Stomach (tissue), 9 donors: ENCODE measurements around the gene EVPLL. TPM values are rescaled to one million over a fixed set of nuclear protein-coding genes. Genes with fewer than 3 reads are reported as not detected.
"Not testable (repeated sequence)": the region's sequence is repeated elsewhere in the genome, so short reads cannot be mapped to it uniquely, and the experiment has no call there.

Source experiments
- DNase-seq, 2 donors: peaks; one replicate each; pipeline versions ENCODE4 v3.0.0 to v3.0.0-alpha.2; 2013 to 2019
- H3K27ac ChIP-seq, 5 donors: fragments of 200-600 bp in 4 of 5; sonication (generic) in 4 of 5; one replicate each; pipeline ENCODE4 v1.5.1; 2013 to 2019; ENCODE audit warnings: mild to moderate bottlenecking in 1 of 5, moderate library complexity in 1 of 5
- H3K27me3 ChIP-seq, 3 donors: fragments of 200-600 bp; sonication (generic); one replicate each; pipeline ENCODE4 v1.5.1; 2017 to 2019; ENCODE audit warnings: mixed run types in 1 of 3
- H3K36me3 ChIP-seq, 4 donors: fragments of 200-600 bp; sonication (generic); 1 replicate in 3 of 4; 2 replicates in 1 of 4; pipeline ENCODE4 v1.5.1; 2016 to 2019
- H3K4me1 ChIP-seq, 4 donors: fragments of 200-600 bp; sonication (generic); one replicate each; pipeline ENCODE4 v1.5.1; 2016 to 2019
- H3K4me3 ChIP-seq, 4 donors: fragments of 200-600 bp; sonication (generic) in 3 of 4; one replicate each; pipeline ENCODE4 v1.5.1; 2016 to 2019; ENCODE audit warnings: mild to moderate bottlenecking in 1 of 4
- H3K9me3 ChIP-seq, 4 donors: fragments of 200-600 bp; sonication (generic); one replicate each; pipeline ENCODE4 v1.5.1; 2016 to 2019
- WGBS, 5 donors: extraction: QIAGEN DNeasy Blood & Tissue Kit in 3 of 5; methylation state at CpG; one replicate each; pipeline versions ENCODE4 v1.1.5 to v1.1.7; 2013 to 2018; 5-methylcytosine and 5-hydroxymethylcytosine counted together
- intact Hi-C: fragments of 100-400 bp; cut with DNase I; formaldehyde crosslinking; loops from one replicate; pipeline ENCODE4 v1.15.1; 2023; ENCODE audit warnings: low total_unique reads
- polyA plus RNA-seq, 3 donors: library from polyadenylated mRNA; stranded (reverse); fragments of 200-250 nt; gene quantifications; one replicate each; pipeline ENCODE4 v1.2.3, GENCODE V29; 2013
- total RNA-seq, 5 donors: library from RNA; depleted of rRNA; stranded (reverse); fragments of >200 nt; gene quantifications; one replicate each; pipeline versions ENCODE4 v1.1.0 to v1.2.3, GENCODE V29; 2014 to 2016
- donor health status: healthy with polysubstance abuse.
- donor health status: Bipolar disorder and iron deficiency.
- donor health status: healthy.

The EVPLL gene
- total and polyA plus RNA-seq, 8 donors: 0.29 to 8.9 (median 0.45) TPM; not detected in 3

GRCh38 chr17:18403166-18403565, 25.6 kb downstream of the EVPLL start:
- H3K27me3 ChIP-seq, intact Hi-C loops, H3K9me3 ChIP-seq, H3K4me3 ChIP-seq, H3K27ac ChIP-seq, H3K36me3 ChIP-seq, H3K4me1 ChIP-seq: not testable (repeated sequence)
- DNase-seq: peak; percentile 15 to 53
- 3 to 17% (median 10%) methylated on average over 1 to 4 of the region's 5 CpGs for WGBS, 5 donors

GRCh38 chr17:18403604-18404003, 26.0 kb downstream of the EVPLL start:
- H3K9me3 ChIP-seq, H3K27me3 ChIP-seq, H3K27ac ChIP-seq, DNase-seq, H3K4me3 ChIP-seq, intact Hi-C loops, H3K4me1 ChIP-seq, H3K36me3 ChIP-seq: not testable (repeated sequence)
- WGBS, 5 donors: 33 to 40% methylated on average over 2 to 3 of the region's 5 CpGs; no CpG with 5 or more reads in 3 of the 5 donors

- H3K27me3 ChIP-seq, H3K4me3 ChIP-seq, H3K27ac ChIP-seq, H3K9me3 ChIP-seq, H3K36me3 ChIP-seq, intact Hi-C loops: not testable (repeated sequence)
- peak in 1 of 2 donors; percentile 6 for DNase-seq
- H3K4me1 ChIP-seq: peaks cover 0 to 14% (median 2%) of the 10 kb centered on the region in 4 donors
- WGBS, 5 donors: 10 to 29% (median 15%) methylated on average over 3 of the region's 3 CpGs
These were observed 31.3 kb downstream of the EVPLL start for GRCh38 chr17:18408906-18409305.

- H3K4me1 ChIP-seq: peaks cover 0 to 14% (median 2%) of the 10 kb centered on the region in 4 donors
- 14 to 29% (median 18%) methylated on average over 6 of the region's 6 CpGs for WGBS, 5 donors
- intact Hi-C loops: not testable (repeated sequence)
These were observed 31.7 kb downstream of the EVPLL start for GRCh38 chr17:18409321-18409720.

GRCh38 chr17:18410736-18411135, 33.2 kb downstream of the EVPLL start:
- peak overlapping the region in 4 of 5 donors; percentile 31 to 70 (median 50) for H3K27ac ChIP-seq
- peak overlapping the region in 3 of 4 donors; percentile 40 to 52 (median 46) for H3K4me3 ChIP-seq
- WGBS, 5 donors: 7 to 33% (median 15%) methylated on average over 6 to 11 of the region's 11 CpGs

More at GRCh38 chr17:18409321-18409720, 31.7 kb downstream of the EVPLL start:
- H3K9me3 ChIP-seq, H3K27me3 ChIP-seq, H3K27ac ChIP-seq, H3K4me3 ChIP-seq, H3K36me3 ChIP-seq: not testable (repeated sequence)
- DNase-seq: peak in 1 of 2 donors; percentile 21

GRCh38 chr17:18411377-18411864, 33.8 kb downstream of the EVPLL start:
- H3K9me3 ChIP-seq, H3K36me3 ChIP-seq, intact Hi-C loops, H3K27me3 ChIP-seq: not testable (repeated sequence)
- DNase-seq: peak in 1 of 2 donors; percentile 76
- Histone ChIP-seq H3K27ac (peak overlapping the region; percentile 29 to 81 (median 67)), H3K4me1 (peaks cover 0 to 14% (median 2%) of the 10 kb centered on the region in 4 donors), H3K4me3 (peak overlapping the region; percentile 40 to 52 (median 48))
- WGBS, 5 donors: 1 to 2% (median 2%) methylated on average over 20 to 25 of the region's 25 CpGs

More at GRCh38 chr17:18410736-18411135, 33.2 kb downstream of the EVPLL start:
- H3K27me3 ChIP-seq, intact Hi-C loops, H3K9me3 ChIP-seq, H3K36me3 ChIP-seq: not testable (repeated sequence)
- peak in 1 of 2 donors; percentile 43 for DNase-seq
- H3K4me1 ChIP-seq: peaks cover 0 to 14% (median 2%) of the 10 kb centered on the region in 4 donors

- DNase-seq, H3K36me3 ChIP-seq, H3K9me3 ChIP-seq, intact Hi-C loops, H3K27me3 ChIP-seq: not testable (repeated sequence)
- H3K4me1 ChIP-seq: peaks cover 0 to 14% (median 2%) of the 10 kb centered on the region in 4 donors
- H3K4me3 ChIP-seq: peak overlapping the region; percentile 40 to 52 (median 48)
- WGBS, 5 donors: no CpG with 5 or more reads among the region's 32 CpGs
- H3K27ac ChIP-seq: peak overlapping the region in 2 of 5 donors; percentile 67 to 70
These were observed 34.5 kb downstream of the EVPLL start for GRCh38 chr17:18412001-18412538.

- H3K27me3 ChIP-seq, H3K36me3 ChIP-seq, H3K4me1 ChIP-seq, H3K27ac ChIP-seq, intact Hi-C loops, H3K9me3 ChIP-seq, H3K4me3 ChIP-seq: not testable (repeated sequence)
- peak; percentile 48 to 61 for DNase-seq
- 42 to 62% (median 50%) methylated on average over 7 to 8 of the region's 11 CpGs; no CpG with 5 or more reads in 2 of the 5 donors for WGBS, 5 donors
These were observed 43.9 kb downstream of the EVPLL start for GRCh38 chr17:18421521-18421920.

GRCh38 chr17:18422464-18422863, 44.9 kb downstream of the EVPLL start:
- intact Hi-C loops, H3K27me3 ChIP-seq, DNase-seq, H3K4me3 ChIP-seq, H3K27ac ChIP-seq, H3K36me3 ChIP-seq, H3K4me1 ChIP-seq, H3K9me3 ChIP-seq: not testable (repeated sequence)
- 53 to 70% (median 58%) methylated on average over 3 to 5 of the region's 6 CpGs for WGBS, 5 donors

GRCh38 chr17:18423015-18423414, 45.4 kb downstream of the EVPLL start:
- H3K27me3 ChIP-seq, intact Hi-C loops, H3K4me3 ChIP-seq, H3K36me3 ChIP-seq, H3K27ac ChIP-seq, H3K9me3 ChIP-seq, H3K4me1 ChIP-seq, DNase-seq: not testable (repeated sequence)
- WGBS, 5 donors: 70 to 100% (median 89%) methylated on average over 1 to 2 of the region's 7 CpGs; no CpG with 5 or more reads in 1 of the 5 donors

GRCh38 chr17:18425593-18425992, 48.0 kb downstream of the EVPLL start:
- H3K36me3 ChIP-seq, H3K4me1 ChIP-seq, intact Hi-C loops, H3K4me3 ChIP-seq, H3K27me3 ChIP-seq, H3K27ac ChIP-seq, H3K9me3 ChIP-seq, DNase-seq: not testable (repeated sequence)
- 62 to 73% (median 73%) methylated on average over 3 to 4 of the region's 6 CpGs; no CpG with 5 or more reads in 2 of the 5 donors for WGBS, 5 donors

GRCh38 chr17:18426639-18427038, 49.1 kb downstream of the EVPLL start:
- H3K4me1 ChIP-seq, H3K27me3 ChIP-seq, H3K4me3 ChIP-seq, intact Hi-C loops, H3K9me3 ChIP-seq, H3K27ac ChIP-seq, H3K36me3 ChIP-seq, DNase-seq: not testable (repeated sequence)
- WGBS, 5 donors: no CpG with 5 or more reads among the region's 16 CpGs
